ENCODE data around the gene RARS1.

Gene RARS1

GRCh38 chr5:168486136-168486879 is at the start of gene RARS1:
TSS of gene RARS1 (plus strand) at chr5:168486471. CDS start at chr5:168486499, 28 bp downstream.
- peak; percentile 87 to 89 for DNase-seq

GRCh38 chr5:168438349-168438748 is 47.9 kb upstream of the RARS1 start:
- DNase-seq: no peak

GRCh38 chr5:168443533-168443932 is 42.7 kb upstream of the RARS1 start:
- DNase-seq: no peak

DNA sequence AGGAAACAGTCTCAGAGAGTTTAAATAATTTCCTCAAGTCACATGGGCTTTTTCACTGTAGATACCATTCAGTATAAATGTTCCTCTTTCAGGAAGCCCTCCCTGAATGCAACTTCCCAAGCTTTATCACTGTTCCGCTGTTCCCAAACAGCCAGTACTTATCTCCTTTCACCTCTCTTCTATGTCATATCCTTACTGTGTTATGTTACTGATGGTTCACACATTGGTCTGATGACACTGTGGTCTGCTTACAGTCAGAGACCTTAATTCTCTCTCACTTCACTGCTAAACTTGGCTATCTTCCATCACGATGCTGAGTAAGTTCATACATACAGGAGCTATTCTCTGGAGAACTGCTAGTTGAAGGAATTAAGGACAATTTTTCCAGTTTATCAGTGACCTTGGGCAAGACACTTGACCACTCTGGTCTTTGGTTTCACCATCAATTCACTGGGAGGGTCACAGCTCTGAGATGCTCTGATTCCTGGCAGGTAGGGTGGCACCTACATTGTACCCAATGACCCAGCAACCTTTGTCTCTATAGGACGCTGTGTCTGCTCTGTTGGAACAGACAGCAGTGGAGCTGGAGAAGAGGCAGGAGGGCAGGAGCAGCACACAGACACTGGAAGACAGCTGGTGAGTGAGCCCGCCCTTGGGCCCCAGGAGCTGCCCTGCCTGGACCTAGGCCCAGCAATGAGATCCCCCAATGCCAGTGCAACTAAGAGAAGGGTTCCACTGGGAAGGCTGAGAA is 42.1 kb upstream of the RARS1 start:
- no peak for DNase-seq

DNA sequence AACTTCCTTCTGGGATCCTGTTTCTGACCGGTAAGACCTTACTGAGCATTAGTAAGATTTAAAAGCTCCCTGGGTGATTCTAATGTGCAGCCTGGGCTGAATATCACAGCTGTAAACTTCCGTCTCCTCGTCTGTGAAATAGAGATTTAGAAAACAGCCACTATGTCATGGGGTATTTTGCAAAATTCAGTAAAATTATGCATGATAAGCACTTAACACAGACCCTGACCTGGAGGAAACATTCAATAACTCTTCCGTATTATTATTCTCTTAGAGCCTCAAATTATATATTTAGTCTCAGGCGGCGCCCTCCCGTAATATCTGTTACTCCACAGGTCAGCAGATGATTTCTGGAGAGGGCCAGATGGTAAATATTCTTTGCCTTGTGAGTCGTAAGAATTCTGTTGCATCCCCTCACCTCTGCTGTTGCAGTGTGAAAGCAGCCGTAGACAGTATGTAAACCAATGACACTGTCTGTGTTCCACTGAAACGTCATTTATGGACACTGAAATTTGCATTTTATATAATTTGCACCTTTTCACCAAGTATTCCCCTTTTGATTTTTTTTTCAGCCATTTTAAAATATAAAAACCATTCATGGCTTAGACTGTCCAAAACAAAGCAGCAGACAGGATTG is 39.2 kb upstream of the RARS1 start:
- no peak for DNase-seq

DNA sequence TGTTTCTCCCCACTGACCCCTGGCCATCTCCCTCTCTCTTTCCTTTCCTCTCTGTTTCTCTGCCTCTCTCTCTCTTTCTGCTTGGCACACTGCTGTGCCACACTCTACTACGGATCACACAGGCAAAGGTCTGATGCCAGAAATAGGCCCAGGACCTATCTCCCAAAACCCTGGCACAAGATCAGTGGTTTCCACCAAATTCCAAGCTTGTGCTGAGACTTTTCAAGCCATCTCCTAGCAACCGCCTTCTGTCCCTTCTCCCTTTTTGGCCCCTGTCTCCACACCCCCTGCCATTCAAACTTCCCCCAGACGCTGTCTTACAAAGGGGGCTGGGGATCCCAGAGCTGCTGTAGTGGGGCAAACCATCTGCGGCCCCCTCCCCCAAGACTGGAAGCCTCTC is 38.5 kb upstream of the RARS1 start:
- DNase-seq: no peak

DNA sequence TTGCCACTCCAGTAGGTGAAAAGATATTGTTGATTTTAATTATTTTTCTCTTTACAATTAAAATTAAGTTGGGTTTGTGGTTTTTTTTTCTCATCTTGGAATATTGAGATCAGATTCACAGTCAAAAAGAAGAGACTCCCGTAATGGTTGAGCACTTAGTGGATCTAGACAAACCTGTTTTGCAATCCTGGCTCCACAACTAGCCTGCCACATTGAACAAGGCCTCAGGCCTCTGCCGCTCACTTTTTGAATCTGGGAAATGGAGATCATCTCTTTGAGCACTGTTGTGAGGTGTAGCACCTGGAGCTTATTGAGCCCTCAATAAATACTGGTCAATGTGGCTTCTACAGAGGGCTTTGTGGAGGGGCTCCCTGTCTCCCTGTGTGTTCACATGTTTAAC is 37.1 kb upstream of the RARS1 start:
- DNase-seq: no peak

GRCh38 chr5:168451565-168451964 is 34.7 kb upstream of the RARS1 start:
- no peak for DNase-seq

- DNase-seq: no peak
Measured at GRCh38 chr5:168455201-168455600, 31.1 kb upstream of the RARS1 start.

GRCh38 chr5:168457542-168457941 is 28.7 kb upstream of the RARS1 start:
- DNase-seq: no peak

GRCh38 chr5:168460606-168461005 is 25.7 kb upstream of the RARS1 start:
- DNase-seq: no peak

- no peak for DNase-seq
Measured at GRCh38 chr5:168463081-168463480, 23.2 kb upstream of the RARS1 start.

DNA sequence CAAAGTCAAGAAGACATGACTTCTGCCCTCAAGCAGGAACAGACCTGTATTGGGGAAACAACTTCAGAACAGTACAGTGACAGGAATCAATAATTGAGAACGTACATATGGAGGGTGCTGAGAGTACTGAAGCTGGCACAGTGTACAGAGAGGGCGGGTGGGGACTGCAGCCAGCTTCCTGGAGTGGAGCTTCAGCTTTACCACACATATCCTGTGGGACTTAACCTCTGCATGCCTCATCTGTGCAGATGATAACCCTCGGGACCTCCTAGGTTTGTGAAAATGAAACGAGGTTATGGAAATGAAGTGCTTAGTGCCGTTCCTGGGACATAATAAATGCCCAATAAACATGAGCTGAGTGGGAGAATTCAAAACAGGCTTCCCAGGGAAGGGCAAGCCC is 22.1 kb upstream of the RARS1 start:
- no peak for DNase-seq

- no peak for DNase-seq
Measured at GRCh38 chr5:168464641-168465040, 21.6 kb upstream of the RARS1 start.

GRCh38 chr5:168467755-168468330 is 18.4 kb upstream of the RARS1 start:
- no peak for DNase-seq

GRCh38 chr5:168468836-168469235 is 17.4 kb upstream of the RARS1 start:
- no peak for DNase-seq

DNA sequence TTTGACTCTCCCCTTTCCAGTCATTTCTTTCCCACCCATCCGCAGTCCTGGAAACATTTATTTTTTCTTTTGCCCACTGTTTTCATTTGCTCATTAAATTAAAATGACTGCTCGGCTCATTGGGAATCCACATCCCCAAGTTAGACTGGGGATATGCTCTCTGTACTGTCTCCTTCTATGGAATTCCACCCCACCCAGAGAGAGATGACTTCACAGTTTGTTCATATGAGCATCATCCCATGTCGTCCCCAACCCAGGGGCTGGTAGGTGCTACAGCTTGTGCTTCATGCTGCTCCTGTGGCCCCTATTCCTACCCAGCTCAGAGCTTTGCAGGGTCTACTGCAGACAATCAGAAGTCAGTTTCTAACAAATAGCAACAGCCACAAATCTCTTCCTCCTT is 16.5 kb upstream of the RARS1 start:
- DNase-seq: no peak

DNA sequence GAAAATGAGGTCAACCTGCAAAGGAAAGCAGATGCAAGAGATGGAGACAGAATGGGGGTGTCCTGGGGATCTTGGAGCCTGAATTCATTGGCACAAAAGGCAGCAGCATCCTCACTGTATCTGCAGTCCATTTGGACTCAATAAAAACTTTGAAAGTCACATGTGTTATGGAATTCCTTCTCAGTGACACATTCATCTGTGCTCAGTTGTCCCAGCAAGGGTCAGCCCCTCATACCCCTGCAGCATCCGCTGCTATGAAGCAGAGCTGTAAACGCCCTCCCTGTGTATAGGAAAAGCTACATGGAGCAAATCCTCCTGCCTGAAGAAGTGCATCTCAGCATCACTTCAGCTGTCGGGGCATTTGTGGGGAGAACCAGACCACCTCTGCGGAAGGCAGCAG is 14.5 kb upstream of the RARS1 start:
- no peak for DNase-seq

DNA sequence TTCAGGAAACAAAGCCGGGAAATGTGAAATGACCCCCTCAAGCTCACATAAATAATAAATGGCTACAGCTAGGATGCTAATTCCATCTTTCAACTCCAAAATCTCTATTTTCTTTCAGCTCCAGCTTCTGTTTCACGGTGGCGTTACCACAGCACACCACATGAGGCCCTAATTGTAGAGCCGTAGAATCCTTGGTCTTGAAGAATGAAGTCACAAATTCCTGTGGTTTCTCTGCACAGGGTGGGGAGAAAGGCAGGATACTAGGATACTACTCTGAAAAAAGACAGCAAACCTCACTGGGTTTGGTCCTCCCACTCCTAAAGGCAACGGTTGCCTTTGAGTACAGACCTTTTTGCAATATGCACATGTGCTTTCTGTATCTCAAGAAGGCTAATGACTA is 13.9 kb upstream of the RARS1 start:
- DNase-seq: no peak

DNA sequence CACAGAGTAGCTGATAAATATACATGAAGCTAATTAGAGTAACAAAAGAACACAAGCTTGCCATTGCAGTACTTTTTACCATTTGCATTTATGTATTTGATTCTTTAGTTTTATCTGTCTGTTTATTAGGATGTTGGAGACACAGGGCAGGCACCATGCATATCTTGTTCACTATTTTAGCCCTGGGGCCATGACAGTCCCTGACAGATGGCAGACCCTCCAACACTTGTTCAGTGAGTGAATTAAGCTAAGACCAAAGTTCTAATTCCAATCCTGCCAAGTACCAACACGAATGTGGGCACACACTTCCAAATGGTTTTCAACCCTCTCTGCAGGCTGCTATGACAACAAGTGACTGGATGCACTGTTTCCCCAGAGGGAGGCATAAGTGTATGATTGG is 12.0 kb upstream of the RARS1 start:
- no peak for DNase-seq

DNA sequence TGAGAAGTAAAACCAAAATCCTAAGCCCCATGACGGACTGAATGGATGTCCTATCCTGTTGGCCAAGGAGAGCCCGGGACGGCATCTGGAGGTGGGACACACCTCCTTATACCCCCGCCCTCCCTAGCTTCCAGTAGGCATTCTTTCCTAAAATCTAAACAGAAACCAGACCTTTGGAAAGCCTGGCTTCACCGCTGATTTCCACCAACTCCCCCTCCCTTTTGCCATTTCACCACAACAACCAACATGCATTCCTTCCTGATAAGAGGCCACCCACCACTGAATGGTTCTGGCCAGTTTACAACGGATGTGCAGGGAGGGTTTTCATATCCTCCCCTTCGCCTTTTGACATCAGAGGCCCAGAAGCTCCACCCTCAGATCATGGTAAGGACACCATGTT is 9.2 kb upstream of the RARS1 start:
- no peak for DNase-seq

GRCh38 chr5:168479166-168479565 is 7.1 kb upstream of the RARS1 start:
- no peak for DNase-seq

DNA sequence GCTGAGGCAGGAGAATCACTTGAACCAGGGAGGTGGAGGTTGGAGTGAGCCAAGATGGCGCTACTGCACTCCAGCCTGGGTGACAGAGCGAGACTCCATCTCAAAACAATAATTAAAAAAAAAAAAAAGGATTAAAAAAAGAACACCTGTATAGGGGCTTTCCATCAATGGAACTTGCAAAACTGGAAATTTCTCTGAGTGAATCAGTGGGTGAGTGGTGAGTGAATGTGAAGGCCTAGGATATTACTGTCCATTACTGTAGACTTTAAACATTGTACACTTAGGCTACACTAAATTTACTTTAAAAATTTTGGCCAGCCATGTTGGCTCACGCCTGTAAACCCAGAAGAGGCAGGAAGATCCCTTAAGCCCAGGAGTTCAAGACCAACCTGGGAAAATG is 5.7 kb upstream of the RARS1 start:
- DNase-seq: no peak

DNA sequence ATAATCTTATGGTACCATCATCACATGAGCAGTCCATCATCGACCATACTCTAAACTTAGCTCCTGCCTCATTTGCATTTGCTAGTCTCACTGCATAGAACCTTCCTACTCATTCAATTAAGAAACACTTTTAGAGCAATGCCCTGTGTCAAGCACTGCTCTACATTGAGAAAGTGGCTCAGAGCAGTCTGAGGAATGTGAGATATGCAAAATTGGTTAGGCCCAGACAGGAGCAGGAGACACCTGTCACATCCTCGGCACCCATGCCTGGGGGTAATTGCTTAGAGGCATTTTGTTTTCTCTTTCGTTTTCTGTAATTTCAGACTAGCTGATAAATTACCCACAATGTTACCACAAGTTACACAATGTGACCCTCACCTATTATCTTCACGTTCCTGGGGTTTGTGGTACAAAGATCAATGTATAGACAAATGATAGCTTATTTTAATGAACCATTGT is 4.9 kb upstream of the RARS1 start:
- DNase-seq: no peak

Measured in stimulated activated CD4-positive, alpha-beta T cell treated with anti-CD3 and anti-CD28 coated beads, Interleukin-2, amount 100 ng/mL, for 48 hours (primary cell).